Breast epithelium (tissue), 4 donors: ENCODE measurements around the gene NRG3. TPM values are rescaled to one million over a fixed set of nuclear protein-coding genes. Genes with fewer than 3 reads are reported as not detected.

ENCODE experiments used
- DNase-seq, 2 donors: peaks; one replicate each; pipeline ENCODE4 v3.0.0-alpha.2; 2019; ENCODE audit warnings: low spot score in 2 of 2
- H3K27ac ChIP-seq, 2 donors: fragments of 200-600 bp; sonication (generic) in 1 of 2; one replicate each; pipeline ENCODE4 v1.5.1; 2016 to 2019; ENCODE audit warnings: mild to moderate bottlenecking in 1 of 2
- H3K27me3 ChIP-seq, 2 donors: fragments of 200-600 bp; sonication (generic) in 1 of 2; one replicate each; pipeline versions ENCODE4 v1.5.1 to v1.6.0; 2017 to 2019; ENCODE audit warnings: control low read depth in 1 of 2, mild to moderate bottlenecking in 1 of 2
- H3K36me3 ChIP-seq: fragments of 200-600 bp; one replicate; pipeline ENCODE4 v1.5.1; 2019
- H3K4me1 ChIP-seq, 2 donors: fragments of 200-600 bp; sonication (generic); one replicate each; pipeline ENCODE4 v1.5.1; 2016 to 2019; ENCODE audit warnings: control low read depth in 1 of 2
- H3K4me3 ChIP-seq, 3 donors: fragments of 200-600 bp; sonication (generic); 1 replicate in 2 of 3; 2 replicates in 1 of 3; pipeline ENCODE4 v1.5.1; 2016 to 2019; ENCODE audit warnings: mild to moderate bottlenecking in 3 of 3, moderate library complexity in 2 of 3
- H3K9me3 ChIP-seq, 2 donors: fragments of 200-600 bp; sonication (generic) in 1 of 2; one replicate each; pipeline ENCODE4 v1.5.1; 2016 to 2019; ENCODE audit warnings: control low read depth in 1 of 2
- POLR2A ChIP-seq: fragments of 450-650 bp; IDR thresholded peaks from one replicate; pipeline ENCODE4 v1.6.1; 2016; ENCODE audit warnings: antibody characterized with exemption, mild to moderate bottlenecking, moderate library complexity
- POLR2AphosphoS5 ChIP-seq, 3 donors: sonication (generic); formaldehyde crosslinking; IDR thresholded peaks; one replicate each; pipeline ENCODE4 v1.6.1; 2017; ENCODE audit warnings: antibody characterized with exemption in 3 of 3
- intact Hi-C: fragments of 100-400 bp; cut with DNase I; formaldehyde crosslinking; loops from one replicate; pipeline ENCODE4 v1.15.1; 2023; ENCODE audit warnings: low total_unique reads
- total RNA-seq, 3 donors: library from RNA; depleted of rRNA; stranded (reverse); fragments of >200 nt; gene quantifications; one replicate each; pipeline ENCODE4 v1.1.0, GENCODE V29; 2016
- TF ChIP-seq, protein P1 (sequence below), 3 donors: fragments of 450-650 bp; IDR thresholded peaks; one replicate each; pipeline ENCODE4 v1.5.1; 2016 to 2017; ENCODE audit warnings: antibody characterized with exemption in 3 of 3, mild to moderate bottlenecking in 3 of 3, moderate library complexity in 3 of 3

The NRG3 gene
- total RNA-seq, 3 donors from 2014 or later: 0.16 to 0.88 (median 0.33) TPM

DNA sequence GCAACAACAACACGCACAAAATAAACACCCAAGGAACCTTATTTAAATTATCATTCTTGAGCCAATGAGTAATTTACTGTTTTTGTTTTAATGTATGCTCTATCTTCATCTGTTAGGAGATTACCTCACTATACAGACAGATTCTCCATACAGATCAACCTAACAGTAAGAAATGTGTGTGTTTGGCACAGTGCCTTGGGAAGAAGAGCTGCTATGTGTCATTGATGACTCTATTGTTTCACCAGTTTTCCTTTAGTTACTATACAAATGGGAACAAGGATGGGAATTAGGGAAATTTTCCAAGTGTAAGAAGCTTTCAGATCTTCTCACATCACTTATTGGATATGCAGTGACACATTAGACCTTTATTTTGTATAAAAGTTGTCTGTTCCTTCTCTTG, 640.3 kb downstream of the NRG3 start:
- Histone ChIP-seq H3K27ac (no peak overlapping the region), H3K4me1 (no peaks in the 10 kb centered on the region), H3K9me3 (no peaks in the 10 kb centered on the region), H3K36me3 (no peaks in the 10 kb centered on the region), H3K4me3 (no peak overlapping the region), H3K27me3 (no peaks in the 10 kb centered on the region)
- no peak for TF ChIP-seq POLR2A
- no peak for TF ChIP-seq POLR2AphosphoS5 (IDR thresholded peaks at IDR 0.05)
- TF ChIP-seq, protein P1, sequence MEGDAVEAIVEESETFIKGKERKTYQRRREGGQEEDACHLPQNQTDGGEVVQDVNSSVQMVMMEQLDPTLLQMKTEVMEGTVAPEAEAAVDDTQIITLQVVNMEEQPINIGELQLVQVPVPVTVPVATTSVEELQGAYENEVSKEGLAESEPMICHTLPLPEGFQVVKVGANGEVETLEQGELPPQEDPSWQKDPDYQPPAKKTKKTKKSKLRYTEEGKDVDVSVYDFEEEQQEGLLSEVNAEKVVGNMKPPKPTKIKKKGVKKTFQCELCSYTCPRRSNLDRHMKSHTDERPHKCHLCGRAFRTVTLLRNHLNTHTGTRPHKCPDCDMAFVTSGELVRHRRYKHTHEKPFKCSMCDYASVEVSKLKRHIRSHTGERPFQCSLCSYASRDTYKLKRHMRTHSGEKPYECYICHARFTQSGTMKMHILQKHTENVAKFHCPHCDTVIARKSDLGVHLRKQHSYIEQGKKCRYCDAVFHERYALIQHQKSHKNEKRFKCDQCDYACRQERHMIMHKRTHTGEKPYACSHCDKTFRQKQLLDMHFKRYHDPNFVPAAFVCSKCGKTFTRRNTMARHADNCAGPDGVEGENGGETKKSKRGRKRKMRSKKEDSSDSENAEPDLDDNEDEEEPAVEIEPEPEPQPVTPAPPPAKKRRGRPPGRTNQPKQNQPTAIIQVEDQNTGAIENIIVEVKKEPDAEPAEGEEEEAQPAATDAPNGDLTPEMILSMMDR (IDR thresholded peaks at IDR 0.05): no peak
- no peak for DNase-seq
- intact Hi-C loops: no loop called here

DNA sequence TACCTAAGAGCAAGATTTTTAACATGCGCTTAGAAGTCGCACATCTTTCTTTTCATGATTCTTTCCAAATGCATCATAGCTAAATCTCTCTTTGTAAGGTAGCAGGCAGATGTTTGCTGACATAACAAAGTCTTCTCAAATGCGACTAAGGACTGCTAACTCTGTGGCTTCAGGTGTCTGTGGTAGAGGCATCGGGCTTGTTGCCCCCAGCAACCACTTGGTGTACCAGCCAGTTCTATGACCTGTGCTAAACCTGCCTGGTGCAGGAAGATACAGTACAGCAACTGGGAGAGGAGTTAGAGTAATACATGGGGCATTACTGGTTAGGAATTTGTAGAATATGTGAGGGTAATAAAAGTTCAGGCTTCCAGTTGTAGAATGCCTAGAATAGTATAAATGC, 654.1 kb downstream of the NRG3 start:
- Histone ChIP-seq H3K9me3 (no peaks in the 10 kb centered on the region), H3K4me1 (no peaks in the 10 kb centered on the region), H3K27me3 (no peaks in the 10 kb centered on the region), H3K27ac (no peak overlapping the region), H3K36me3 (no peaks in the 10 kb centered on the region), H3K4me3 (no peak overlapping the region)
- TF ChIP-seq POLR2A (no peak), POLR2AphosphoS5 (IDR thresholded peaks at IDR 0.05) (no peak)
- TF ChIP-seq, protein P1 (IDR thresholded peaks at IDR 0.05): no peak
- intact Hi-C loops: no loop called here
- DNase-seq: no peak

- H3K27me3 ChIP-seq: no peaks in the 10 kb centered on the region
- H3K4me3 ChIP-seq: no peak overlapping the region
- no peaks in the 10 kb centered on the region for H3K36me3 ChIP-seq
- no peak overlapping the region for H3K27ac ChIP-seq
- intact Hi-C loops: no loop called here
- TF ChIP-seq POLR2AphosphoS5 (IDR thresholded peaks at IDR 0.05): no peak
- TF ChIP-seq POLR2A: no peak
- TF ChIP-seq, protein P1 (IDR thresholded peaks at IDR 0.05): no peak
- no peaks in the 10 kb centered on the region for H3K4me1 ChIP-seq
- no peak for DNase-seq
- no peaks in the 10 kb centered on the region for H3K9me3 ChIP-seq
Measured at GRCh38 chr10:82535457-82535856, 660.5 kb downstream of the NRG3 start.

- TF ChIP-seq, protein P1 (IDR thresholded peaks at IDR 0.05): no peak
- TF ChIP-seq POLR2A (no peak), POLR2AphosphoS5 (IDR thresholded peaks at IDR 0.05) (no peak)
- Histone ChIP-seq H3K27me3 (no peaks in the 10 kb centered on the region), H3K36me3 (no peaks in the 10 kb centered on the region), H3K9me3 (no peaks in the 10 kb centered on the region), H3K4me1 (no peaks in the 10 kb centered on the region), H3K4me3 (no peak overlapping the region), H3K27ac (no peak overlapping the region)
- intact Hi-C loops: no loop called here
- DNase-seq: no peak
Measured at GRCh38 chr10:82536668-82537067, 661.7 kb downstream of the NRG3 start.

DNA sequence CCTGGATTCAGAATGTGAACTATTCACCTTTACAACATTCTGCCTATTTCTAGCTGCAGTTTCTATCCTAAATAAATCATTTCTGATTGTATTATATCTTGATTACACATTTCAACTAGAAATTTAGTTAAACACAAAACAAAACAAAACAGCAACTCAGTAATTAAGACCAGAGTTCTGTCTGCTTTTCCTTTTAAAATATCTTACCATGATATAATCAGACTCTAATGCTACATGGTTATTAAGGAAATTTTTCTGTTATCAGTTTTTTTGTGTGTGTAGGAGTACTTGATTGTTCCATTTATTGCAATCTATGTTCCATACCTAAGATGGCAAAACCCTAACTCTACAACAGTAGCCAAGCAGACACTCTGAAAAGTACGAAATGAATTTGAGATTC, 663.3 kb downstream of the NRG3 start:
- TF ChIP-seq, protein P1 (IDR thresholded peaks at IDR 0.05): no peak
- TF ChIP-seq POLR2A: no peak
- no peak for TF ChIP-seq POLR2AphosphoS5 (IDR thresholded peaks at IDR 0.05)
- H3K9me3 ChIP-seq: no peaks in the 10 kb centered on the region
- intact Hi-C loops: no loop called here
- H3K27ac ChIP-seq: no peak overlapping the region
- no peak overlapping the region for H3K4me3 ChIP-seq
- no peak for DNase-seq
- no peaks in the 10 kb centered on the region for H3K36me3 ChIP-seq
- no peaks in the 10 kb centered on the region for H3K4me1 ChIP-seq
- no peaks in the 10 kb centered on the region for H3K27me3 ChIP-seq
